Trophoblast cell (in vitro differentiated cells and primary cell): ENCODE data around the gene MYBBP1A.
A peak's percentile ranks its signal among the peaks of the same experiment; 100 is the strongest.

Experiments
- DNase-seq, 2 donors: peaks; one replicate each; pipeline ENCODE4 v3.0.0-alpha.2; 2016
- H2AFZ ChIP-seq: 2 replicates; pipeline ENCODE4 v1.6.1; 2013; ENCODE audit warnings: low read length, moderate library complexity, mild to moderate bottlenecking; ENCODE audit not compliant: insufficient read depth, poor library complexity
- H2AK5ac ChIP-seq: 2 replicates; pipeline ENCODE4 v1.6.1; 2013; ENCODE audit warnings: mild to moderate bottlenecking, low read length
- H2BK120ac ChIP-seq: 2 replicates; pipeline ENCODE4 v1.6.1; 2013; ENCODE audit warnings: low read length, mild to moderate bottlenecking, moderate library complexity; ENCODE audit not compliant: insufficient read depth, poor library complexity
- H2BK12ac ChIP-seq: 2 replicates; pipeline ENCODE4 v1.6.1; 2013; ENCODE audit warnings: mild to moderate bottlenecking, low read length, moderate library complexity
- H2BK5ac ChIP-seq: 2 replicates; pipeline ENCODE4 v1.6.1; 2013; ENCODE audit warnings: low read length, low read depth, moderate library complexity, mild to moderate bottlenecking; ENCODE audit not compliant: poor library complexity
- H3K14ac ChIP-seq: 2 replicates; pipeline ENCODE4 v1.6.1; 2013; ENCODE audit warnings: mild to moderate bottlenecking, low read length
- H3K18ac ChIP-seq: 2 replicates; pipeline ENCODE4 v1.6.1; 2013; ENCODE audit warnings: mild to moderate bottlenecking, low read length
- H3K23ac ChIP-seq: 2 replicates; pipeline ENCODE4 v1.6.1; 2013; ENCODE audit warnings: low read length
- H3K27ac ChIP-seq: 2 replicates; pipeline ENCODE4 v1.5.1; 2013; ENCODE audit warnings: low read depth, mild to moderate bottlenecking, inconsistent platforms, low read length, moderate library complexity
- H3K27me3 ChIP-seq: 2 replicates; pipeline ENCODE4 v1.6.1; 2013; ENCODE audit warnings: inconsistent platforms, mild to moderate bottlenecking, low read length, moderate library complexity; ENCODE audit not compliant: insufficient read depth
- H3K36me3 ChIP-seq, 2 experiments: 1 replicate in 1 of 2; 2 replicates in 1 of 2; pipeline ENCODE4 v1.6.1; 2013; ENCODE audit warnings: low read length in 2 of 2, mild to moderate bottlenecking in 2 of 2, moderate library complexity in 1 of 2; ENCODE audit not compliant: insufficient read depth in 2 of 2, control insufficient read depth in 1 of 2
- H3K4ac ChIP-seq: 2 replicates; pipeline ENCODE4 v1.6.1; 2013; ENCODE audit warnings: low read depth, mild to moderate bottlenecking, low read length, moderate library complexity
- H3K4me1 ChIP-seq, 2 experiments: 1 replicate in 1 of 2; 2 replicates in 1 of 2; pipeline ENCODE4 v1.6.1; 2013; ENCODE audit warnings: low read length in 2 of 2, mild to moderate bottlenecking in 2 of 2, moderate library complexity in 1 of 2; ENCODE audit not compliant: insufficient read depth in 2 of 2, control insufficient read depth in 1 of 2
- H3K4me2 ChIP-seq: 2 replicates; pipeline ENCODE4 v1.6.1; 2013; ENCODE audit warnings: inconsistent platforms, mild to moderate bottlenecking, low read length, moderate library complexity
- H3K4me3 ChIP-seq: 2 replicates; pipeline ENCODE4 v1.5.1; 2013; ENCODE audit warnings: mild to moderate bottlenecking, low read depth, low read length, inconsistent platforms
- H3K79me1 ChIP-seq: one replicate; pipeline ENCODE4 v1.6.1; 2013; ENCODE audit warnings: low read length
- H3K79me2 ChIP-seq: 2 replicates; pipeline ENCODE4 v1.6.1; 2013; ENCODE audit warnings: low read length, mild to moderate bottlenecking; ENCODE audit not compliant: control insufficient read depth, insufficient read depth, poor library complexity
- H3K9ac ChIP-seq: 2 replicates; pipeline ENCODE4 v1.6.1; 2013; ENCODE audit warnings: mild to moderate bottlenecking, low read length
- H3K9me3 ChIP-seq: 2 replicates; pipeline ENCODE4 v1.6.1; 2013; ENCODE audit warnings: low read depth, mild to moderate bottlenecking, control low read depth, inconsistent platforms, low read length; ENCODE audit not compliant: insufficient read depth
- H4K12ac ChIP-seq: 2 replicates; pipeline ENCODE4 v1.6.1; 2013; ENCODE audit warnings: low read depth, mild to moderate bottlenecking, low read length, moderate library complexity
- H4K8ac ChIP-seq: 2 replicates; pipeline ENCODE4 v1.6.1; 2013; ENCODE audit warnings: low read depth, mild to moderate bottlenecking, low read length, moderate library complexity
- H4K91ac ChIP-seq: one replicate; pipeline ENCODE4 v1.6.1; 2013; ENCODE audit warnings: low read depth, mild to moderate bottlenecking, low read length, moderate library complexity
- WGBS: extraction: QIAGEN DNeasy Blood & Tissue Kit; methylation state at CpG from one replicate; pipeline ENCODE4 v1.1.7; 2013; ENCODE audit warnings: missing lambda C conversion rate; ENCODE audit not compliant: insufficient read length, insufficient coverage; ENCODE audit errors: extremely low coverage; 5-methylcytosine and 5-hydroxymethylcytosine counted together

Gene MYBBP1A

GRCh38 chr17:4585638-4585994, 30.4 kb upstream of the MYBBP1A start:
- Histone ChIP-seq H3K36me3 (peaks cover under 1 to 3% of the 10 kb centered on the region in 2 experiments), H3K4me1 (peaks cover 43 to 66% of the 10 kb centered on the region in 2 experiments), H2AFZ (no peak overlapping the region), H3K79me2 (peaks cover 47% of the 10 kb centered on the region), H3K9me3 (peaks cover 1% of the 10 kb centered on the region), H2BK5ac (peak overlapping the region; percentile 2), H3K23ac (no peak overlapping the region), H4K12ac (no peak overlapping the region), H3K4ac (peak overlapping the region; percentile 96), H3K79me1 (peaks cover 44% of the 10 kb centered on the region), H3K27me3 (no peaks in the 10 kb centered on the region), H2BK12ac (peak overlapping the region; percentile 9), H4K8ac (no peak overlapping the region), H2AK5ac (peak overlapping the region; percentile 22), H3K18ac (peak overlapping the region; percentile 62), H3K9ac (peak overlapping the region; percentile 54), H3K14ac (peak overlapping the region; percentile 83), H3K4me3 (peak overlapping the region; percentile 88), H4K91ac (peak overlapping the region; percentile 70), H3K4me2 (peak overlapping the region; percentile 78), H3K27ac (peak overlapping the region; percentile 84), H2BK120ac (no peak overlapping the region)
- DNase-seq: no peak
- WGBS: no CpG with 5 or more reads among the region's 7 CpGs

GRCh38 chr17:4584917-4585637, 29.9 kb upstream of the MYBBP1A start:
- WGBS: no CpG with 5 or more reads among the region's 57 CpGs
- peak overlapping the region; percentile 96 for H3K4ac ChIP-seq
- H4K91ac ChIP-seq: peak overlapping the region; percentile 70
- H2AK5ac ChIP-seq: peak overlapping the region; percentile 48
- H3K79me2 ChIP-seq: peaks cover 44% of the 10 kb centered on the region
- DNase-seq: no peak
- peak overlapping the region; percentile 83 for H3K14ac ChIP-seq
- peaks cover 44% of the 10 kb centered on the region for H3K79me1 ChIP-seq
- peaks cover 44 to 63% of the 10 kb centered on the region in 2 experiments for H3K4me1 ChIP-seq
- no peaks in the 10 kb centered on the region for H3K36me3 ChIP-seq
- H4K8ac ChIP-seq: peak overlapping the region; percentile 26
- no peak overlapping the region for H3K23ac ChIP-seq
- no peaks in the 10 kb centered on the region for H3K27me3 ChIP-seq
- peak overlapping the region; percentile 78 for H3K4me2 ChIP-seq
- H3K27ac ChIP-seq: peak overlapping the region; percentile 29
- peak overlapping the region; percentile 2 for H2BK5ac ChIP-seq
- peak overlapping the region; percentile 31 for H4K12ac ChIP-seq
- peak overlapping the region; percentile 9 for H2BK12ac ChIP-seq
- H3K18ac ChIP-seq: peak overlapping the region; percentile 62
- H2BK120ac ChIP-seq: peak overlapping the region; percentile 39
- peak overlapping the region; percentile 68 for H2AFZ ChIP-seq
- H3K4me3 ChIP-seq: peak overlapping the region; percentile 88
- peak overlapping the region; percentile 54 for H3K9ac ChIP-seq
- peaks cover 1% of the 10 kb centered on the region for H3K9me3 ChIP-seq

DNA sequence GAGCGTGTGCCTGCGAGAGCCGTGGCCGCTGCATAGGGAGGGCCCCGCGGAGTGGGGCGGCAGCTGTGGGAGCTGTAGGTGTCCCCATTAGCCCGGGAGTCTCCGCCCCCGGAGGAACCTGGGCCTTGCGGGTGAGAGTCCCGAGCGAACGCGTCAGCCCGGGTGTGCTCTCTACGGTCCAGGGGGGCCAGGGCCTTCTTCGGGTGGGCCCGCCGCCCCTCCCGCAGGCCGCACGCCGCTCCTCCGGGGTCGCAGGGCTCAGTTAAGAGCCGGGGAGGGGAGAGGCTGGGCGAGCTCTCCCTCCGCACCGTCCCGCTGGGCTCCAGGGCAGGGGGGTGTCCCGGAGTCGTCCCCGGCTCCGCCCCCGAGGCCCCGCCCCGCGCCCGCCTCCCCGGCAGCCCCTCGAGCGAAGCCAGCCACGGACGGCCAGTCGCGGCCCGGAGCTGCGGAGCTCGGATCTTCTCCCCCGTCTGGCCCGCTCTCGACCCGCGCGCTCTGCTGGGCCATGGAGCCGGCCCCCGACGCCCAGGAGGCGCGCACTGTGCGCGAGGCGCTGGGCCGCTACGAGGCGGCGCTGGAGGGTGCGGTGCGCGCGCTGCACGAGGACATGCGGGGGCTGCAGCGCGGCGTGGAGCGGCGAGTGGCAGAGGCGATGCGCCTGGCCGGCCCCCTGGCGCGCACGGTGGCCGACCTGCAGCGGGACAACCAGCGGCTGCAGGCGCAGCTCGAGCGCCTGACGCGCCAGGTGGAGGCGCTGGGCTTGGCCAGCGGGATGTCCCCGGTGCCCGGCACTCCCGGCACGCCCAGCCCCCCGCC, 29.1 kb upstream of the MYBBP1A start, which contains the start of gene SMTNL2:
SMTNL2 (plus strand) TSS at position 429 of the 816 bp plus-strand sequence; CDS start at position 506, 77 bp downstream.
- Histone ChIP-seq H2BK120ac (peak within 1 kb of the TSS; percentile 85), H3K9ac (peak within 1 kb of the TSS; percentile 14), H3K27me3 (no peaks in the 10 kb centered on the region), H3K23ac (no peak within 1 kb of the TSS), H3K4me1 (peaks cover 43 to 62% of the 10 kb centered on the region in 2 experiments), H4K91ac (peak within 1 kb of the TSS; percentile 70), H3K9me3 (peaks cover 1% of the 10 kb centered on the region), H3K4ac (peak within 1 kb of the TSS; percentile 96), H3K36me3 (no peaks in the 10 kb centered on the region), H3K79me1 (peaks cover 42% of the 10 kb centered on the region), H2BK5ac (peak within 1 kb of the TSS; percentile 69), H2AK5ac (peak within 1 kb of the TSS; percentile 48), H3K4me3 (peak within 1 kb of the TSS; percentile 88), H2AFZ (peak within 1 kb of the TSS; percentile 68), H3K14ac (peak within 1 kb of the TSS; percentile 83), H2BK12ac (peak within 1 kb of the TSS; percentile 68), H3K4me2 (peak within 1 kb of the TSS; percentile 78), H4K12ac (peak within 1 kb of the TSS; percentile 31), H4K8ac (peak within 1 kb of the TSS; percentile 62), H3K79me2 (peaks cover 42% of the 10 kb centered on the region), H3K27ac (peak within 1 kb of the TSS; percentile 29), H3K18ac (peak within 1 kb of the TSS; percentile 79)
- peak in 1 of 2 donors; percentile 15 for DNase-seq
- no CpG with 5 or more reads among the region's 100 CpGs for WGBS

- Histone ChIP-seq H2BK12ac (peak overlapping the region; percentile 68), H3K18ac (peak overlapping the region; percentile 79), H2AK5ac (no peak overlapping the region), H3K9me3 (peaks cover 1% of the 10 kb centered on the region), H3K9ac (no peak overlapping the region), H3K79me2 (peaks cover 36% of the 10 kb centered on the region), H3K27me3 (no peaks in the 10 kb centered on the region), H3K36me3 (no peaks in the 10 kb centered on the region), H3K4me3 (peak overlapping the region; percentile 88), H3K79me1 (peaks cover 36% of the 10 kb centered on the region), H2BK120ac (peak overlapping the region; percentile 85), H2AFZ (peak overlapping the region; percentile 40), H4K12ac (no peak overlapping the region), H3K27ac (peak overlapping the region; percentile 24), H4K91ac (peak overlapping the region; percentile 63), H4K8ac (peak overlapping the region; percentile 62), H3K14ac (peak overlapping the region; percentile 61), H3K23ac (no peak overlapping the region), H3K4me1 (peaks cover 37 to 57% of the 10 kb centered on the region in 2 experiments), H3K4ac (peak overlapping the region; percentile 87), H3K4me2 (peak overlapping the region; percentile 78), H2BK5ac (peak overlapping the region; percentile 69)
- DNase-seq: peak in 1 of 2 donors; percentile 24
- WGBS: no CpG with 5 or more reads among the region's 12 CpGs
These were observed 28.6 kb upstream of the MYBBP1A start for GRCh38 chr17:4583782-4584100.
